K562 (cell line): Measurements from ENCODE around the gene UQCRH. TPM values are rescaled to one million over a fixed set of nuclear protein-coding genes. Genes with fewer than 3 reads are reported as not detected.
A peak's percentile ranks its signal among the peaks of the same experiment; 100 is the strongest.

Source experiments
- BDP1 ChIP-seq: IDR thresholded peaks from 3 replicates; pipeline ENCODE4 v1.6.1; 2011; ENCODE audit not compliant: insufficient read length, insufficient read depth
- CBFA2T3 ChIP-seq: fragments of 450-650 bp; IDR thresholded peaks from 2 replicates; pipeline ENCODE4 v1.6.1; 2017
- ERF ChIP-seq: fragments of 450-650 bp; formaldehyde crosslinking; IDR thresholded peaks from 2 replicates; pipeline ENCODE4 v1.4.0; 2020; ENCODE audit warnings: mild to moderate bottlenecking, mixed read lengths
- FOXP4 ChIP-seq: sonication (generic); formaldehyde crosslinking; IDR thresholded peaks from 2 replicates; pipeline ENCODE4 v1.8.0; 2022; ENCODE audit warnings: mild to moderate bottlenecking, missing genetic modification reagents, borderline replicate concordance
- HCFC1 ChIP-seq: IDR thresholded peaks from 2 replicates; pipeline ENCODE4 v1.6.1; 2012; ENCODE audit warnings: low read depth, low read length, improper control_type of control experiment
- MAZ ChIP-seq, 2 experiments: fragments of 450-650 bp in 1 of 2; sonication (generic) in 1 of 2; formaldehyde crosslinking; IDR thresholded peaks in 1 of 2; conservative IDR thresholded peaks in 1 of 2; 2 replicates each; pipeline versions ENCODE4 v1.4.0 to v1.5.0; 2020; ENCODE audit warnings: mild to moderate bottlenecking in 1 of 2, missing genetic modification reagents in 1 of 2
- NCOA4 ChIP-seq: fragments of 450-650 bp; IDR thresholded peaks from 2 replicates; pipeline ENCODE4 v1.6.1; 2018; ENCODE audit warnings: mild to moderate bottlenecking; ENCODE audit not compliant: partially characterized antibody
- OTX1 ChIP-seq: fragments of 450-650 bp; formaldehyde crosslinking; IDR thresholded peaks from 2 replicates; pipeline ENCODE4 v1.4.0; 2022; ENCODE audit warnings: mild to moderate bottlenecking
- POLR2H ChIP-seq: IDR thresholded peaks from 2 replicates; pipeline ENCODE4 v1.6.1; 2016; ENCODE audit warnings: missing genetic modification characterization, low read depth, mild to moderate bottlenecking, control low read depth, missing compliant biosample characterization, moderate library complexity
- RERE ChIP-seq: sonication (generic); formaldehyde crosslinking; IDR thresholded peaks from 2 replicates; pipeline ENCODE4 v1.8.0; 2023; ENCODE audit warnings: missing genetic modification reagents, mild to moderate bottlenecking, borderline replicate concordance
- SETDB1 ChIP-seq: IDR thresholded peaks from one replicate; pipeline ENCODE4 v1.6.1; 2012; ENCODE audit warnings: low read length, control low read depth, inconsistent platforms
- SRSF7 ChIP-seq: fragments of 200-400 bp; formaldehyde crosslinking; optimal IDR thresholded peaks from 2 replicates; pipeline ENCODE3; 2017; ENCODE audit warnings: mild to moderate bottlenecking, low read depth, low read length
- ZBTB34 ChIP-seq: fragments of 250-450 bp; sonication (Bioruptor Pico); IDR thresholded peaks from 2 replicates; pipeline ENCODE4 v1.8.0; 2021; ENCODE audit warnings: mild to moderate bottlenecking, moderate library complexity
- ZNF217 ChIP-seq: sonication (generic); formaldehyde crosslinking; IDR thresholded peaks from 2 replicates; pipeline ENCODE4 v1.8.0; 2022; ENCODE audit warnings: mild to moderate bottlenecking, missing genetic modification reagents
- ZNF3 ChIP-seq: fragments of 250-450 bp; sonication (Bioruptor Pico); IDR thresholded peaks from 2 replicates; pipeline ENCODE4 v1.5.0; 2021; ENCODE audit warnings: mild to moderate bottlenecking, moderate library complexity
- ZNF778 ChIP-seq: fragments of 450-650 bp; formaldehyde crosslinking; IDR thresholded peaks from 2 replicates; pipeline ENCODE4 v1.4.0; 2020; ENCODE audit warnings: mild to moderate bottlenecking, moderate library complexity
- polyA plus RNA-seq, 8 experiments: library from polyadenylated mRNA; depleted of rRNA in 4 of 8; stranded (reverse) in 5 of 8; unstranded in 3 of 8; fragments of >200 nt; fragmentation: Nextera tagmentation in 2 of 8; fragmentation: Illumina TruSeq in 1 of 8; extraction: Ambion mirVana in 2 of 8; extraction: Trizol in 1 of 8; gene quantifications; 2 replicates each; pipeline versions ENCODE4 v1.2.1 to v1.2.3, GENCODE V29; 2011 to 2014; ENCODE audit warnings: inconsistent platforms in 1 of 8, missing spikeins in 1 of 8
- total RNA-seq, 7 experiments: library from RNA; depleted of rRNA in 6 of 7; stranded (reverse); fragments of >200 nt in 6 of 7; fragmentation: Illumina TruSeq in 2 of 7; extraction: Trizol in 2 of 7; gene quantifications; 2 replicates each; pipeline versions ENCODE4 v1.2.1 to v1.2.3, GENCODE V29; 2011 to 2021; ENCODE audit warnings: low replicate concordance in 1 of 7
- TF ChIP-seq, protein P1 (sequence below): sonication (generic); formaldehyde crosslinking; IDR thresholded peaks from 2 replicates; pipeline ENCODE4 v1.8.0; 2022; ENCODE audit warnings: mild to moderate bottlenecking, missing genetic modification reagents

The UQCRH gene
- total and polyA plus RNA-seq, 9 of the 15 experiments (the other 6 are each of a cell fraction or from before 2014, with no cell fraction given): 1,267 to 5,184 (median 2,410) TPM

DNA sequence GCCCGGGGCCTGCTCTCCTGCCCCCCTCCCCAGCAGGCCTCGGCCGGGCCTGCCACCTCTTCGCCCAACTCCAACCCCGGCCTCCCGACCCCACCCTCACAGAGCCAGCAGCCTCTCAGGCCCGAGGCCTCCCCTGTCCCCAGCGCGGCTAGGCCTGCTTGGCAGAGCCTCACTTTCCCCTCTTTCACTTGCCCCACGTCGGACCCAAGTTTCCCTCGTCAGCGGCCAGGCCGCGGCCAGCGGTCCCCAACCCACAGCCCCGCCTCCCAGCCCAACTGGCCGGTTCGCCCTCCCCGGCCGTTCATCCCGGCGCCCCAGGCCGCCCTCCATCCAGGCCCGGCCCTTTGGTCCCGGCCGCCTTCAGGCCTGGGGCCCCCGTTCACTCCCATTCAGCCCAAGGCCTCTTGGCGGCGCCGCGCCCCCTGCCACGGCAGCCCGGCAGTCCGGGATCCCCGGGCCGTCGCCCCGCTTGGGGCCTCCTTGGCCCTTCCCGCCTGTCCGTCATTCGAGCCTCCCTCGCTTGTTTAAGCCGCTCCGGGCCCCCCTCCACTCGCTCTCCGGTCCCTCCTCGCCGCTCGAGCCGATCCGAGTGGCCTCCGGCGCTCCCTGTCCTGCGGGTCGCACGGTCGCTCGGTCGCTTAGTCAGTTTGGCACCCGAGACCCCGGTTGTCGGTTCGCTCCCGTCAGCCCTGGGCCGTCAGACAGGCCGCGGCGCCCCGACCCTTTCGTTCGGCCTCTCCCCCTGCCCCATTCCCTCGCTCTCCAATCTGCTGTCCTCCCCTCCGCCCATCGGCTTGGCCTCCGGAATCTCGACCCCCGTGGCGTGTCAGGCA lies 1.5 kb upstream of the UQCRH start (continued):
- TF ChIP-seq, protein P1, sequence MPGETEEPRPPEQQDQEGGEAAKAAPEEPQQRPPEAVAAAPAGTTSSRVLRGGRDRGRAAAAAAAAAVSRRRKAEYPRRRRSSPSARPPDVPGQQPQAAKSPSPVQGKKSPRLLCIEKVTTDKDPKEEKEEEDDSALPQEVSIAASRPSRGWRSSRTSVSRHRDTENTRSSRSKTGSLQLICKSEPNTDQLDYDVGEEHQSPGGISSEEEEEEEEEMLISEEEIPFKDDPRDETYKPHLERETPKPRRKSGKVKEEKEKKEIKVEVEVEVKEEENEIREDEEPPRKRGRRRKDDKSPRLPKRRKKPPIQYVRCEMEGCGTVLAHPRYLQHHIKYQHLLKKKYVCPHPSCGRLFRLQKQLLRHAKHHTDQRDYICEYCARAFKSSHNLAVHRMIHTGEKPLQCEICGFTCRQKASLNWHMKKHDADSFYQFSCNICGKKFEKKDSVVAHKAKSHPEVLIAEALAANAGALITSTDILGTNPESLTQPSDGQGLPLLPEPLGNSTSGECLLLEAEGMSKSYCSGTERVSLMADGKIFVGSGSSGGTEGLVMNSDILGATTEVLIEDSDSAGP (CRISPR knock-in tag): 0 out of 2 replicates have a peak, but pooled peaks have one; percentile 27
- TF ChIP-seq ERF (CRISPR knock-in tag): no peak
- no peak for TF ChIP-seq NCOA4
- no peak for TF ChIP-seq ZNF217 (CRISPR knock-in tag)
- peak; percentile 10; the same call in 1 of the 2 replicates for TF ChIP-seq OTX1 (CRISPR knock-in tag)
- 0 out of 2 replicates have a peak, but pooled peaks have one; percentile 69 for TF ChIP-seq RERE (CRISPR knock-in tag)
- no peak for TF ChIP-seq BDP1
- TF ChIP-seq SETDB1: no peak
- no peak for TF ChIP-seq ZBTB34 (CRISPR knock-in tag)
- peak; percentile 51 for TF ChIP-seq SRSF7
- TF ChIP-seq MAZ (CRISPR knock-in tag; conservative IDR thresholded peaks at IDR 0.05 in 1 of 2, IDR thresholded peaks at IDR 0.05 in 1 of 2): peak in 1 of 2 experiments; percentile 65; a peak in 1 of 4 replicates
- TF ChIP-seq FOXP4 (CRISPR knock-in tag): no peak
- no peak for TF ChIP-seq POLR2H
- TF ChIP-seq CBFA2T3: no peak
- TF ChIP-seq ZNF778 (CRISPR knock-in tag): no peak
- no peak for TF ChIP-seq ZNF3 (CRISPR knock-in tag)
- TF ChIP-seq HCFC1: peak; percentile 12
